ENCODE measurements around the gene PPA2. TPM values are rescaled to one million over a fixed set of nuclear protein-coding genes. Genes with fewer than 3 reads are reported as not detected.

The PPA2 gene
- total RNA-seq = 68.2 and 69.0 TPM in 2 replicates

DNA sequence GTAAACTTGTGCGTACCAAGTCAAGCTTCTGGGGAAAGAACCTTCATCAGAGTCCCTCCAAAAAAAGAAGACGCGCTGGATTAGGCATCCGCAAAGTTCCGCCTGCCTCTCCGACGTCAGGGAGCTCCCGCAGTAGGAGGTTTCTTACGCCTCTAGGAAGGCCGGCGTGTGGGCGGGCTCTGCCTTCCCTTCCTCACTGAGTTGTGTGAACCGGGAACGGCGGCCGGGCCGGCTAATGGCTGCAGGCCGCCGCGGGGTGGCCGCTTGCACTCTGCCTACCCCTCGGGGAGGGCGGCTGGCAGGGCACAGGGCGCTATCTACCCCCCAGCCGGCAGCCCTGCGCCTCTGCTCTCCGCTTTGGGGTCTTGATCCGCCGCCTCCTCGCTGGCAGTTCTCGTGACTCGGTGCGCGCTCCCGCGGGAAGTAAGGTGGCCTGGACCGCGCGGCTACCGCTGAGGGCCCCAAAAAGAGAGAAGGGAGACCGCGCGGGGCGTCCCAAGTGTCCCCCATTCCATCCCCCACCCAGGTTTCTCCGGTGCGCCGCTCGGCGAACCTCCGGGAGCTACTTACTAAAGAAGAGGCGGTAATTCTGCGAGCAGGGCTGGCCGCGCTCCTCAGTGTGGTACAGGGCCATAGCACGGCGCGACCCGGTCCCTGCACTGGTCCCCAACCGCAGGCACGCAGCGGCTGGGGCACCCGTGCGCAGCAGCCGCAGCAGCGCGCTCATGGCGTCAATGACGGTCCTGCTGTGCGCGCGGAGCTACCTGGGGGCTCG is at the start of gene PPA2:
TSS of gene PPA2 (minus strand) at position 739 of the 775 bp plus-strand sequence. CDS start at position 727, 12 bp downstream.

Other genes starting within 250 kb of the PPA2 start
- gene ARHGEF38, start 78.6 kb upstream of the PPA2 start, total RNA-seq = not detected in 2 replicates
- 13.9 and 20.3 TPM in 2 replicates for gene INTS12, start 234.6 kb upstream of the PPA2 start, total RNA-seq
- gene GSTCD, start 234.7 kb upstream of the PPA2 start, total RNA-seq = 9.6 and 17.7 TPM in 2 replicates

Data from cardiac atrium fibroblast (primary cell).